Hepatic stellate cell (primary cell): ENCODE results near the gene MTCH1.
"Not testable (repeated sequence)": the region's sequence is repeated elsewhere in the genome, so short reads cannot be mapped to it uniquely, and the experiment has no call there.

Experiments used
- DNase-seq: peaks from one replicate; pipeline ENCODE4 v3.0.0; 2011; ENCODE audit warnings: low spot score

The MTCH1 gene

DNA sequence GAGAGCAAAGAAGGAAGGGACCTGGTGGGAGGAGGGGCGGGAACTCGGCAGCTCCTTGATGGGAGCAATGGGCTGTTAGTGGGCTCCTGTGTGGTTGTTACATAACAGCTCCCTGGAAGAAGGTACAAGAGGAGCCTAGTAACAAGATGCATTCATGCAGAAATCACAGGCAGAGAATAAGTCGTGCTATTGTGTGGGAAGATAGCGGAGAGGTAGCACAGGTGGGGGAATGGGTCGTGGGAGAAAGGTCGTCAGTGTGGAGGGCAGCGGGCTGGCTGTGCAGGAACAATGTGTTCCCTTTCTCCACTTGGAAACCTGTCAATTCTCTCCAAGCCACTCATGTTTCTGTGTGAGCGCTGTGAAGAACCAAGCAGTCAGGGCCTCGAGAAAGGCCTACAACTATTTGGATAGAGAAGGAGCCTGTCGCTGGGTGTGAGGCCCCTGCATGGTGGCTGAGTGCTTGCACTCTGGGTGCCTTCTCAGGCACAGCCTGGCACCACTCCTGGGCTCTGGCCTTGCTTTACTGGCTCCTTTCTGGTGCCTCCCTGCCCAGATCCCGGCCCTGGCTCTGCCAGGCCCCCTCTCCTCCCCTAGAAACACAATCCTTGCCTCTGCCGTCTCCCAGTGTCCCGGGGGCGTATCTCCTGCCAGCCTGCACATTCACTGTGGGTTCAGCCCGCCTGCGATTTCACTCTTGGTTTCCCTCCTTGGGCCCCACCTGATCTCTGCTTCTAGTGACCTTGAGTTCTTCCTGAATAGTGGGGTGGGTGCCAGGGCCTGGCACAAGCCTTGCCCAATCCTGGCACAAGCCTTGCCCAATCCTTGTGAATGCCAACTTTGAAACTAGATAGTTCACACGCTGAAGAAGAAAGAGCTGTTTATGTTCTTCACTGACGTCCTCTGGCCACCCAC, 12.1 kb upstream of the MTCH1 start:
- DNase-seq: no peak

DNA sequence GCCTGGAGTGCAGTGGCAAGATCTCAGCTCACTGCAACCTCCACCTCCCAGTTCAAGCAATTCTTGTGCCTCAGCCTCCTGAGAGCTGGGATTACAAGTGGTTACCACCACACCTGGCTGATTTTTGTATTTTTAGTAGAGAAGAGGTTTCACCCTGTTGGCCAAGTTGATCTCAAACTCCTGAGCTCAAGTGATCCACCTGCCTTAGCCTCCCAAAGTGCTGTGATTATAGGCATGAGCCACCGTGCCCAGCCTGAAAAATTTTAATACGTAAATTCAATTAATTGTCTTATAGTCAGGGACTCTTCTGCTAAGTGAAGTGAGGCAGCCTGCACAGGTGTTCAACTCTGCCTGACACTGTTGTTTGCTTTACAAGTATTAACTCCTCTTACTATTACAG, 4.4 kb upstream of the MTCH1 start:
- DNase-seq: not testable (repeated sequence)

DNA sequence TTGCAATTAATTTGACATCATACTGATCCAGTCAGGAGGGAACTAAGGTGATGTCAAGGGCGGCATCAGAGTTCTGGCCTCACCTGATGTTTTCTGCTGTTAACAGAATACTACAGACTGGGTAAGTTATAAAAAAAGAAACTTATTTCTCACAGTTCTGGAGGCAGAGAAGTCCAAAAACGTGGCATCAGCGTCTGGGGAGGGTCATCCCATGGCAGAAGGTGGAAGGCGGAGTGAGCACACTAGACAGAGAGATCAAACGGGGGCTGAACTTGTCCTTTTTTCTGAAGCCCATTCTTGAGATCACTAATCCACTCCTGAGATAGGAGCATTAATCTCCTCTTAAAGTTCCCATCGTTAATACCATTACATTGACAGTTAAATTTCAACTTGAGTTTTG, 3.3 kb upstream of the MTCH1 start:
- DNase-seq: no peak

DNA sequence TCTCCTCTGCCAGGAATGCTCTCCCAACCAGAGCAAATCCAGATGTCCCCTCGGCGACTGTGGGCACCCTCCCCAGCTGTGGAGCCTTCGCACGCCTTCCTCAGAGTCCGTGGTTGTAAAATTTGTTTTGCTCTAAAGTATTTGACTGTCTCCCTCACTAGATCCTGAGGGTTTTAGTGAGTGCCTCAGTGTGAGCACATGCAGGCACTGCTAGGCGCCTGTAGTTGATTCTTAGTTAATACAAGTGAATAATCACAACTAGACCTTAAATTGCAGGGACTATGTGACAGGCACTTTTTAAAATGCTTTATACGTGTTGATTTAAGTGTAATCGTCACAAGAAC, 680 bp upstream of the MTCH1 start:
- DNase-seq: no peak

DNA sequence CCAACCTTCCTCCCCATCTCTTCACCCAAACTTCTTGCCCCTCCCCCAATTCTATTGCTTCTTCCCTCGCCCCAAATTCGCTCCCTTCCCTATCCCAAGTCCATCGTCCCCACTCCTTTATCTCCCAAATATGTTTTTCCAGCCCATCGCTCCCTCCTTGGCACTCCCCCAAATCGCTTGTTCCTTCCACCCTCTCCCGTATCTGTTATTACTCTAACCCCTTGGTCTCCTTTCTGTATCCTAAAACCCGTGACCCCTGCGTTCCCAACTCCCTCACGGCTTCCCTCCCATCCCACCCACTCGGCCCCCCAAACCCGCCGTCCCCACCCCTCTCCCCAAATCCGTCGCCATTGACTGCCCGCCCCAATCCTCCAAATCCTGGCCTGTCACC, 584 bp downstream of the MTCH1 start:
- DNase-seq: no peak

DNA sequence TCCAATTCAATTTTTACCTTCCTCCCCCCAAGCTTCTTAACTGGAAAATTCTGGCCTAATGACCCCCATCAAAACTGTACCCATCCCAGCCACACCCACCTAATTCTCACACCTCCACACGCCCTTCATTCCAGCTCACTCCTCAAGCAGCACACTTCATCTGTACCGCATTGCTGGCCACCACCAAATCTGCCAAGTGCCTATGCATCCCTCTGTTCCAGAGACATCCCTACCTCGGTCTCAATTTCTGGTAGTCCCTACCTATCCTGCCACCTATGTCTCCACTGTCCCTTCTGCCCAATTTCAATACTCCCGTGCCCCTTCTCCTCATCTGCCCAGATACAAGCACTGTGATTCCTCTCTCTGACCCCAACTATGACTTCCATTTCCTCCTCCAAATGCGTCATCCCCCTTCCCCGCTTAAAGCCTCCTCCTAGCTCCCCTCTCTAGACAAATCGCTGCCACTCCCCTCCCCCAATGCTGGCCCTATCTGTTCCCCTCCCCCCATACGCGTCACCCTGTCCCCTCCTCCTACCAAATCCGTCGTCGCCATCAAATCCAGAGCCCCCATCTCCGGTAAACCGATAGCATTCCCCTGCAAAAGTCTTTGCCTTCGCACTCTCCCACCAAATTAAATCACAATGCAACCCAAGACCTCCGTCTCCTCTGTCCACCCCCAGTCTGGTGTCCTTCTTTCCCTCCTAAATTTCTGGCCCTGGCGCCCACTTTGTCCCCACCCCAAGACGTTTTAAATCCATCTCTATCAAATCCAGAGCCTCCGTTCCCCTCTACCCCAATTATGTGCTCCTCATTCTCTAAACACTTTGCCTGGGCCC, 1.2 kb downstream of the MTCH1 start:
- DNase-seq: peak; percentile 85

DNA sequence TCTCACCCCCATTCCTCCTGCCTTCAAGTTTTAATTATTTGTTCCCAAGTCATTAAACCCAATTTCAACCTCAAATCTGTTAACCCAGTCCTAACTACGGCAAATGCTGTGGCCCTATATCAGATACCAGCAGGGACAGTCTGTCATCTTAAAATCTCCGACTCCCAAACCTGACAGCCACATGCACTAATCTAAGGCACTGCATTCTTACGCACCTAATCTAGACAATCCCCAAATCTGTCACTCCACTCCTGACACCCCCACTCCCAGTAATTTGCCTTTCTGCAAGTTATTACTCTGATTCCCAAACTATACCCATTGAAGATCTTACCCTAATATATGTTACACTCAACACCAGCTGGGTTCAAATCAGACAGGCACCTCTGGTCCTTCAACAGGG, 2.5 kb downstream of the MTCH1 start:
- no peak for DNase-seq

DNA sequence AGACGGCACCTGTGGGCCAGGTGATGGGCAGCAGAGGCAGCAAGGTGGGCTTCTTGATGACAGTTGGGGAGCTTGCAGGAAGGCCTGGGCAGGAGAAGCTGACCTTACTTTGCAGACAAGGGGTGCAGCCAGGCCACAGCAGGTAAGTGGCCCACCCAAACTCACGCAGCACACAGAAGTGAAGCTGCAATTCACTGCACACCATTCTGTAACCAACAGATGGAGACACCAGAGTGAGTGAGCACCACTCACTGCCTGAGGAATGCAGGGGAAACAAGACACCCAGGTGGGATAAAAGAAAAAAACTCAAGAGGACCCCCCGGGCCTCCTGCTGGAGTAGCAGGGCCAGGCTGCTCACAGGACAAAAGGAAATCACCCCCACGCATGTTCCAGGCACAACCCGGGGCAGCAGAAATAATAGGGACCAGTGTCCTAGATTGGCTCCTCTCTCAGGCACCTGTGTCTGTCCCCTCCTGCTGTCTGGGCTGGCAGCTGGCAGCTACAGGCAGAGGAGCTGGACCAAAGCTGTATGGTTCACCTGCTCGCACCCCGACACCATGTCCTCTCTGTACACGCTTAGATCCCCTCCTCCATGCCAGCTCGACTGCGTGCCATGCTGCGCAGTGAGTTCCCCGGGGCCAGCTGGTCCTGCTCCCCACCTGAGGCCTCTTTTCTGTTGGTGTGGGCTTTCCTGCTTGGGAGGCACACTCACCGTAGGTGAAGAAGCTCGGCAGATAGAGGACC, 4.9 kb downstream of the MTCH1 start:
- no peak for DNase-seq

DNA sequence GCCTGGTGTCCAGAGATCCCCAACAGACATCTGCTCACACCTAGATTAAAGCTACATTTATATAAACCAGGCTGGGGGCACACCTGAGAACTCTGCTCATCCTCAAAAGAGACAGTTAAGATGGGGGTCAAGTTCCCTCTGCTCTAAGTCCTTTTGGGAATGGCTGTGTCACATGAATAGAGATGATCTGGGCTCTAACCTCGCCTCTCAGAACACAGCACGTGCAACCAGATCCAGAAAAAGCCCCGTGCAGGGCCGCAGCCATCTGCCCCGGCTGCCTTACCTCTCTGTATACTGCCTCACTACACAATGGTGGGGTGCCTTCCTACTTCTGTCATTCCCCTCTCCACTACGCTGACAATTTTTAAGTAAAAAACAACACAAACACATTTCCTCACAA, 5.9 kb downstream of the MTCH1 start:
- no peak for DNase-seq

DNA sequence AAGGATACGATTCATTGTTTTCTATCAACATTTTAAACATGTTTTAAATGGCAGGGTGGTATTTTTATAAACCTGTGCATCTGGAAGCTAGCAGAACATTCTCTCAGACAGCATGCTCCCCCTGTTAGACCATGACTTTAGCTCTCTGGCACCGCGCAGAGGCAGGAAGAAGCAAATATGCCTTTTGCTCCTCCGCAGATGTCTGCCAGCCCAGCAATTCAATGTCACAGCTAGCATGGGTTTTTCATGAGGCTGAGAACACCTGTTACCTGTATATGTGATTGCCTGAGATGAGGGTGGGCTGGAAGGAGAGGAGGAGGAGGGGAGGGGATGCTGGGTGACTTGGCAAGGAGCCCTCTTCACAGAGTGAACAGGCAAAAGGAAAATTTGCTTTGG, 6.7 kb downstream of the MTCH1 start:
- no peak for DNase-seq

DNA sequence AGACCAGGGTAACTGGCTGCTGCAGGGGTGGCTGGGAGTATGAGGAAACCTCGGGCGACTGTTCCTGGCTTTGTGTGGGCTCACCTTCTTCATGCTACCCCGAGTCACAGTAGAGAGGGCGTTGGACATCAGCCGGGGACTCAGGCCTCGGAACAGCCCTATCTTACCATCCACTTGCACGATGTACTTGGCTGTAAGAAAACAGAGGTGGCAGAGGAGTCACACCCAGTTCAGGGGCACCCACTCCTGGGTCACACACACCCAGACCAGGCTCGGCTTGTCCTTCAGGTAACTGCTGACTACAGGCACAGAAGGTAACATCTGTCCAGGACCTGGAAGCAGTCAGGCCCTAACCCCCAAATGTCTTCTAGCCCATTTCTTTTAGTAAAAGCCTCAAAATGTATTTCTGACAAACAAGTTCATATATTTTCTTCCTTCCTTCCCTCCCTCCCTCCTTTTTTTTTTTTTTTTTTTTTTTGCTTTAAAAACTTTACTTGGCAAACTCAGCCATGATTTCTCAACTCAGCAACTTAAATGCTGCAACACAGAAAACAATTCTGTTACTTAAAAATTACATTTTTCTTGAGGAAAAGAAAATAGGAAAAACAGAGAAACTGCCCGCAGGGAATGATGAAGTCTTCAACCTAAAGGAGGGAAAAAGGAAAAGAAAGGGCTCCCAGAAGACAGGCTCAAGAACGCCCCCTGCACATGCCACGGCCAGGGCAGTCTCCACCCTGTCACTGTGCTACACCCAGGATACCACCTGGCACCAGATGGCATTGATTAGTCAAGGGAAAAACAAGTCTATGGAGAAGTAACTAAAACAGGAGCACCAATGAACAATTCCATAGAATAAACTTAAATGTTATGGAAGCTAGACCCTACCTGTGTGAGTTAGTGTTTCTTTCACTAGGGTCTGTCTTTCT, 7.3 kb downstream of the MTCH1 start:
- no peak for DNase-seq

DNA sequence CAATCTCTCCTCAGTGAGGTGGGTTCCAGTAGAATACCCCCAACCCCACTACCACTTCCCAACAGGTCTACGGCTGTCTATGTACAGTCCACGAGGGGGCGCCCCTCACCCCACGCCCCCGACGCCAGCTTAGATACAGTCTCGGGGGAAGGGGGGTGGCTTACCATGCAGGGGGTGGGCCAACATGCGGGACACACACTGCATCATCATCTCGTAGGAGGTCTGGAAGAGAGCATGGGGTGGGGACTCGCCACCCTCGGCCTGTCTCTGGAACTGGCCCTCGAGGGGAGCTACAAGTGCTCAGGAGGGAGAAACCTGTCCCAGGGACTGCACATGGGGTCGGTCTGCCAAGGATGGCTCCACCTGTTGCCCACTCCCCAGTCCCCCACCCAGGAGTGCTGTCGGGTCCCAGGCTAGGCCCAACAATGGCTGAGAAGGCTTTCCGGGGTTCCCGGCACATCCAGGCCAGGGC, 8.5 kb downstream of the MTCH1 start:
- DNase-seq: no peak

DNA sequence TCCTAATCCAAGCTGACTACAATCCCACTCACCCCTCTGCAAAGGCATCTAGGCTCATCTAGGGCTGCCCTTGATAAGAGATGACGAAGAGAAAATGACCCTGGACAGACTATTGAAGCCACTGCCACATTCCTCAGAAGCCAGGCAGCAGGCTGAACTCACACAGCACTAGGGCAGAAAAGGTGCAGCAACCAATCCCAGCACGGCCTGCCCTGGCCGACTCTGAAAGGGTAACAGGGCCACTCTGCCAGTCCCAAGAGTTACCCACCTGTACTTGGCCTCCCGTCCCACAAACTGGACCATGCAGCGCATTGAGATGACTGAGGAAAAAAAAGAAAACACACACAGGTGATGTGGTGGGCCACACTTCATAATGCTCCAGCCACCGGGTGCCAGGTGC, 9.1 kb downstream of the MTCH1 start:
- DNase-seq: no peak

DNA sequence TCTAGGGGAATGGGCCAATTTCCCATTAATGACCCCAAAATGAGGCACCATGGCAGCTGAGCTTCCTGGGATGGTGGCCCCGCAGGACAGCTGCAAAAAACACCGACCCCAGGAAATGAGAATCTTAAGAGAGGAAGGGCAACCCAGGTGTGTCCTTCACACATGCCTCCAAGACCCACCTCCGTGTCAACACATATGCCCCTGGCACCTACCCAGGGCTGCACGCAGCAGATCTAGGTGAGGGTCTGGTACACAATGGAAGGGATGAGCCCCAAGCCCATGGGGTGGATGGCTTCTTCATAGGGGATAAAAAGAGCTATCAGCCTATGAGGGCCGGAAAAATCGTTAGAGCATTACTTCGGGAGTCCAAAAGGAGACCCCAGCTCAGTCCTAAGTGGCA, 9.5 kb downstream of the MTCH1 start:
- DNase-seq: no peak

DNA sequence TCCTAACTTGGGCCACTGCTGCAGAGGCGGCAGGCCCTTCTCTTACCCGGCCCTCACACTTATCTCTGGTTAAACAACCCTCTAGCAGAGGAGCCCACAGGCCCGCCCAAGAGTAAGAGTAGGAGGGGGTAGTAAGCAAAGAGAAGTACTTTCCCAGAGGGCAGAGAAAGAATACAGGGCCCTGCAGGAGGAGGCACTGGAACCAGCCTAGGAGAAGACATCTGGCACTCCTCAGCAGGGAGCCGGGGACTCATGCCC, 10.1 kb downstream of the MTCH1 start:
- DNase-seq: no peak

DNA sequence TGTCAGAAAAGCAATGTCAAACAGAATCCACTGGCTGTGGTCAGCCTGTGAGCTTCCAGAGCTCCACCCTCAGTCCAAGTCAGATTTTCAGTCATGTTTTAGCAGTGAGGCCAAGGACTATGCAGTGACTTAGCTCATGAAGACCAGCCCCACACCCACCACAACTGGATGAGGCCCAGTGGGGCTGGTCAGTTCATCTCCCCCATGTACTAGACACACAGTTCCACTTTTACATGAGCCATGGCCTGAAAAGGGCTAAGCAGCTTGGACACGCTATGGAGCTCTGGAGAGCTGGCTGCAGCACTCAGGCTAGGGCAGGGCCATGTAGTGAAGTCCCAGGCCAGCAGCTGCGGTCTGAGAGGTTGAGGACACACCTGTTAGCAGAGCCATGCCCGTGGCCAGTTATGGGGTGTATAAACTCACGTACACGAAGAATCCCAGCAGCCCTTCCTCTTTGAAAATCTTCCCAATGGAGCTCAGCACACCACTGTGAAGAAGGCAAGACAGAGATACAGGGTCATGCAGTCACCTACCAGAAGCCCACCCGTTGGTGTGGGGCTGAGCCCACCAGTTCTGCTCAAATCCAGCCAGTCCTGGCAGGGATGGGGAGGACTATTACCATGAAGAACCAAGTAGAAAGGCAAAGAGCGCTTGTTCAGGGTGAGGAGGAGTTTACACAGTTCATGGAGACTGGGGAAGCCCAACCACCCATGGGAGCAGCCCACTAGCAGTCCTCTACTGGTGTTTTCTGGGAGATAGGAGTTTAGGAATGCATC, 10.6 kb downstream of the MTCH1 start:
- no peak for DNase-seq

DNA sequence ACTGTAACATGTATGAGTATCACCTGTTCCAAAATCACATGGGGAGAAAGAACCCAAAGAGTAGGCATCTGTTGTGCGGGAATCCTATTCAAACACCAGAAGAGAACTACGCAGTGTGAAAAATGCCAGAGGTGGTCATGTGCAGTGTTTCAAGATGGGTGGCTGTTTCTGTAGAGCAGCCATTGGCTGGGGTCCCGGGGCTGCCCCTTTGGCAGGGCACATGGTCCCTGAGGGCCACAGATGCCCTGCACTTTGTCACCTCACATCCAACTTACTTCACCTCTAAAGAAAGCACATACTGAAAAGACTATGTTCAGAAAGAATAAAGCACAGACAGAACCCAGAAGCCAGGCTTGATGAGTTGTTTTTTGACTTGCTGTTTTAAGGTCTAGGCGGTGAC, 12.3 kb downstream of the MTCH1 start:
- DNase-seq: no peak

DNA sequence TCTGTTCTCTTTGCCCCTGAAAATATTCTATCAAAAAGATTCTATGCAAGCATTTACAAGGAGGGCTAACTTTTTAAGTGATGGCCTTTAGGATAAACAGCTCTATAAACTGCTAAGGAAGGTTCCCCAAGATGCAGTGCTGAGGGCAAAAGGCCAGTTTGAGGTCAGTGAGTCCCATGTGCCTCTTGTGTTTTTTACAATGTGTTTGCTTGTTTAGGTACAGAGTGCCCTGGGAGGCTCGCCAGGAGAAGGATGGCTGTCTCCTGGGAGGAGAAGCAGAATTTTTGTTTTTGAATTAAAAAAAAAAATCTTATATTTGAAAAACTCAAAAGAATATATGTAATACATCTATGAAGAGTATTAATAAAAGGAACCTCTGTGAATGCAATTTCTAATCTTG, 12.8 kb downstream of the MTCH1 start:
- DNase-seq: no peak

DNA sequence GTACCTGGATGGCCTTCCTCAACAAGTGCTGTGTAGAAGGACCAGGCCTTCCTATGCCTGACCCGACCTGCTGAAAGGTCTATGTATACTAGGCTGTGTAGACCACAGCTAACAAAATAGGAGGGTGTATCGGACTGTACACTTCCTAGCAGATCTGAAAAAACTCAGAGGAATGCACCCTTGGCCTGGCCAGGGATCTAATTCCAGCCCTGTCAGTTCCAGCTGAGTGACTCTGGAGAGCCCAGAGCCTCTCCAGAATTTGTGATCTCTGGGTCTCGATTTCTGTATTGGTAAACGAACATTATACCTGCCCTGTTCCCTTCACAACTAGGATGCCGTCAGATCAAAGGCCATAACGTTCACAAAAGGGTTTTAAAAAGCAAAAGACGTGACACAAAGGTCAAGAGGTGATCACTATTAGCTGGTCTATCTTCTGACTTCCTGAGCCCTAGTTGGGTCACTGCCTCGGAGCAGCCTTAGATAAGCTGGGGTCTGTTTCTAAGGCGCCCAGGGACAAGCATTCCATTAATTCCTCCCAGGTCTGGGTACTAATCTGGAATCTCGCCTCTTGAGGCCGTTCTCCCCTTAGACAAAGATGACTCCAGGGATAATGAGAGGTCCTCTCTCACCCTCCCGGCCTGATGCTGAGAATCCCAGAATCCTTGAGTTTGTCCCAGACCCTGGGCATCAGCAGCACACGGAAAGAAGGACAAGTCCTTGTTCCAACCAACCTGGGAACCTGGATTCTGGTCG, 13.9 kb downstream of the MTCH1 start:
- DNase-seq: no peak
